ENCODE data around the gene CEACAM6.
"Not testable (repeated sequence)": the region's sequence is repeated elsewhere in the genome, so short reads cannot be mapped to it uniquely, and the experiment has no call there.

CEACAM6 gene

GRCh38 chr19:41748012-41748411 is 7.3 kb upstream of the CEACAM6 start:
- DNase-seq = no peak

- DNase-seq = not testable (repeated sequence)
Observed at GRCh38 chr19:41750248-41751134, 4.8 kb upstream of the CEACAM6 start.

GRCh38 chr19:41753159-41753558 is 2.2 kb upstream of the CEACAM6 start:
- DNase-seq = peak; percentile 81

- DNase-seq = peak; percentile 68
Observed at GRCh38 chr19:41753936-41754529, 1.3 kb upstream of the CEACAM6 start.

GRCh38 chr19:41758846-41759245 is 3.5 kb downstream of the CEACAM6 start:
- DNase-seq = no peak

GRCh38 chr19:41767115-41767514 is 11.8 kb downstream of the CEACAM6 start:
- no peak for DNase-seq

GRCh38 chr19:41768105-41768504 is 12.8 kb downstream of the CEACAM6 start:
- DNase-seq = not testable (repeated sequence)

GRCh38 chr19:41769608-41770007 is 14.3 kb downstream of the CEACAM6 start:
- DNase-seq = no peak

- no peak for DNase-seq
Observed at GRCh38 chr19:41771410-41771809, 16.1 kb downstream of the CEACAM6 start.

GRCh38 chr19:41774515-41774980 is 19.2 kb downstream of the CEACAM6 start:
- DNase-seq = peak; percentile 19

GRCh38 chr19:41776700-41777099 is 21.4 kb downstream of the CEACAM6 start:
- no peak for DNase-seq

GRCh38 chr19:41783612-41784011 is 28.3 kb downstream of the CEACAM6 start:
- DNase-seq = no peak

- no peak for DNase-seq
Observed at GRCh38 chr19:41784312-41784711, 29.0 kb downstream of the CEACAM6 start.

- DNase-seq = no peak
Observed at GRCh38 chr19:41784743-41785142, 29.4 kb downstream of the CEACAM6 start.

- DNase-seq = peak; percentile 55
Observed at GRCh38 chr19:41785653-41786052, 30.3 kb downstream of the CEACAM6 start.

- no peak for DNase-seq
Observed at GRCh38 chr19:41787055-41787454, 31.7 kb downstream of the CEACAM6 start.

- DNase-seq = not testable (repeated sequence)
Observed at GRCh38 chr19:41788518-41788917, 33.2 kb downstream of the CEACAM6 start.

GRCh38 chr19:41789053-41789452 is 33.7 kb downstream of the CEACAM6 start:
- DNase-seq = not testable (repeated sequence)

- DNase-seq = peak; percentile 50
Observed at GRCh38 chr19:41792513-41793413, 37.4 kb downstream of the CEACAM6 start.

GRCh38 chr19:41793414-41793727 is 38.0 kb downstream of the CEACAM6 start:
- DNase-seq = no peak

GRCh38 chr19:41795031-41795461 is 39.7 kb downstream of the CEACAM6 start:
- DNase-seq = peak; percentile 45

GRCh38 chr19:41796362-41796761 is 41.0 kb downstream of the CEACAM6 start, which contains the start of gene CEACAM3:
Gene CEACAM3 (plus strand): TSS chr19:41796587. CDS start chr19:41796678, 91 bp downstream.
- no peak for DNase-seq

- no peak for DNase-seq
Observed at GRCh38 chr19:41796901-41797300, 41.6 kb downstream of the CEACAM6 start.

All from stimulated activated CD4-positive, alpha-beta T cell treated with anti-CD3 and anti-CD28 coated beads, Interleukin-12 subunit alpha, Interleukin-12 subunit beta, amount 100 ng/mL, for 4 hours (primary cell).